HG02840 (cell line): Measurements from ENCODE around the gene CPHXL.

ENCODE experiments used
- ATAC-seq: cut with Tn5 transposase; IDR thresholded peaks from one replicate; pipeline ENCODE4 v1.9.1; 2021; ENCODE audit warnings: mild to moderate bottlenecking, moderate library complexity, moderate number of reproducible peaks; ENCODE audit not compliant: unreplicated experiment, low FRiP score

Gene CPHXL

GRCh38 chr16:75726390-75726789 lies at the start of gene CPHXL:
CPHXL (minus strand) TSS chr16:75726490; CDS start chr16:75726442, 48 bp downstream.
- ATAC-seq: no peak

GRCh38 chr16:75774197-75774596 lies 47.9 kb upstream of the CPHXL start:
- no peak for ATAC-seq

- no peak for ATAC-seq
Measured at GRCh38 chr16:75770051-75770450, 43.8 kb upstream of the CPHXL start.

GRCh38 chr16:75764154-75764768 lies 38.0 kb upstream of the CPHXL start:
- ATAC-seq: peak; percentile 88

- no peak for ATAC-seq
Measured at GRCh38 chr16:75763204-75763603, 36.9 kb upstream of the CPHXL start.

GRCh38 chr16:75762746-75763145 lies 36.5 kb upstream of the CPHXL start:
- ATAC-seq: no peak

GRCh38 chr16:75761108-75761507 lies 34.8 kb upstream of the CPHXL start:
- no peak for ATAC-seq

- no peak for ATAC-seq
Measured at GRCh38 chr16:75760018-75760519, 33.8 kb upstream of the CPHXL start.

GRCh38 chr16:75758215-75758614 lies 31.9 kb upstream of the CPHXL start:
- ATAC-seq: no peak

GRCh38 chr16:75754141-75754540 lies 27.9 kb upstream of the CPHXL start:
- no peak for ATAC-seq

GRCh38 chr16:75750528-75750927 lies 24.2 kb upstream of the CPHXL start:
- no peak for ATAC-seq

- no peak for ATAC-seq
Measured at GRCh38 chr16:75746359-75746758, 20.1 kb upstream of the CPHXL start.

GRCh38 chr16:75745823-75746222 lies 19.5 kb upstream of the CPHXL start:
- no peak for ATAC-seq

GRCh38 chr16:75745242-75745641 lies 19.0 kb upstream of the CPHXL start:
- no peak for ATAC-seq

- no peak for ATAC-seq
Measured at GRCh38 chr16:75742424-75743047, 16.2 kb upstream of the CPHXL start.

GRCh38 chr16:75733305-75734211 lies 7.3 kb upstream of the CPHXL start:
- no peak for ATAC-seq

- no peak for ATAC-seq
Measured at GRCh38 chr16:75732871-75733270, 6.6 kb upstream of the CPHXL start.

- ATAC-seq: no peak
Measured at GRCh38 chr16:75727221-75727620, 931 bp upstream of the CPHXL start.

GRCh38 chr16:75718452-75718851 lies 7.8 kb downstream of the CPHXL start:
- no peak for ATAC-seq

- ATAC-seq: no peak
Measured at GRCh38 chr16:75714661-75715060, 11.6 kb downstream of the CPHXL start.

- ATAC-seq: no peak
Measured at GRCh38 chr16:75710344-75710743, 15.9 kb downstream of the CPHXL start.
